ENCODE data around the gene CRHR1.

DNA sequence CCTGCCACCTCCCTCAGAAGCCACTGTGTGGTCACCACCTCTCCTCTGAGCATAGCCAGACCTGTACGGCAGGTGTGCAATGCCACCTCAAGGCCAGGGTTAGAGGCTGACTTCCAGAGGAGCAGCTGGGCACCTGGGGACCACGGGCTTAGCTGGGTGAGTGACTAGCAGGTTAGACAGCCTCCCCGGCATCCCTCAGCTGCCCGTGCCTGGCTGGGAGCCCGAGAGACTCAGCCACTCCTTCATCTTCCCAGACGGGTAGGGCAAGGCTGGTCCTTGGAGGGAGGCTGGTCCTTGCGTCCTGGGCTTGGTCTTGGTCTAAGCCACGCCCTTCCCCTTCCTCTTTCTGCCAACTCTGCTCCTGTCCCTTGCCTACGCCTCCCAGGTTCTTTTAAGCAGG, 7.8 kb downstream of the CRHR1 start:
- TF ChIP-seq, protein P1, sequence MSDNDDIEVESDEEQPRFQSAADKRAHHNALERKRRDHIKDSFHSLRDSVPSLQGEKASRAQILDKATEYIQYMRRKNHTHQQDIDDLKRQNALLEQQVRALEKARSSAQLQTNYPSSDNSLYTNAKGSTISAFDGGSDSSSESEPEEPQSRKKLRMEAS (IDR thresholded peaks at IDR 0.05): no peak
- TF ChIP-seq CEBPB (IDR thresholded peaks at IDR 0.05) (no peak), CREB1 (IDR thresholded peaks at IDR 0.05; ENCODE audit: low read depth) (no peak), FOXM1 (IDR thresholded peaks at IDR 0.05; ENCODE audit: borderline replicate concordance, low read depth) (no peak), RAD21 (IDR thresholded peaks at IDR 0.05; ENCODE audit: low read depth) (peak; percentile 20; the same call in 1 of the 2 replicates), TAF1 (IDR thresholded peaks at IDR 0.05; ENCODE audit: low read depth) (no peak), YY1 (IDR thresholded peaks at IDR 0.05; ENCODE audit: low read depth) (0 out of 2 replicates have a peak, but pooled peaks have one; percentile 16)
- TF ChIP-seq, protein P2, sequence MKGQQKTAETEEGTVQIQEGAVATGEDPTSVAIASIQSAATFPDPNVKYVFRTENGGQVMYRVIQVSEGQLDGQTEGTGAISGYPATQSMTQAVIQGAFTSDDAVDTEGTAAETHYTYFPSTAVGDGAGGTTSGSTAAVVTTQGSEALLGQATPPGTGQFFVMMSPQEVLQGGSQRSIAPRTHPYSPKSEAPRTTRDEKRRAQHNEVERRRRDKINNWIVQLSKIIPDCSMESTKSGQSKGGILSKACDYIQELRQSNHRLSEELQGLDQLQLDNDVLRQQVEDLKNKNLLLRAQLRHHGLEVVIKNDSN (IDR thresholded peaks at IDR 0.05): no peak
- TF ChIP-seq, protein P3, sequence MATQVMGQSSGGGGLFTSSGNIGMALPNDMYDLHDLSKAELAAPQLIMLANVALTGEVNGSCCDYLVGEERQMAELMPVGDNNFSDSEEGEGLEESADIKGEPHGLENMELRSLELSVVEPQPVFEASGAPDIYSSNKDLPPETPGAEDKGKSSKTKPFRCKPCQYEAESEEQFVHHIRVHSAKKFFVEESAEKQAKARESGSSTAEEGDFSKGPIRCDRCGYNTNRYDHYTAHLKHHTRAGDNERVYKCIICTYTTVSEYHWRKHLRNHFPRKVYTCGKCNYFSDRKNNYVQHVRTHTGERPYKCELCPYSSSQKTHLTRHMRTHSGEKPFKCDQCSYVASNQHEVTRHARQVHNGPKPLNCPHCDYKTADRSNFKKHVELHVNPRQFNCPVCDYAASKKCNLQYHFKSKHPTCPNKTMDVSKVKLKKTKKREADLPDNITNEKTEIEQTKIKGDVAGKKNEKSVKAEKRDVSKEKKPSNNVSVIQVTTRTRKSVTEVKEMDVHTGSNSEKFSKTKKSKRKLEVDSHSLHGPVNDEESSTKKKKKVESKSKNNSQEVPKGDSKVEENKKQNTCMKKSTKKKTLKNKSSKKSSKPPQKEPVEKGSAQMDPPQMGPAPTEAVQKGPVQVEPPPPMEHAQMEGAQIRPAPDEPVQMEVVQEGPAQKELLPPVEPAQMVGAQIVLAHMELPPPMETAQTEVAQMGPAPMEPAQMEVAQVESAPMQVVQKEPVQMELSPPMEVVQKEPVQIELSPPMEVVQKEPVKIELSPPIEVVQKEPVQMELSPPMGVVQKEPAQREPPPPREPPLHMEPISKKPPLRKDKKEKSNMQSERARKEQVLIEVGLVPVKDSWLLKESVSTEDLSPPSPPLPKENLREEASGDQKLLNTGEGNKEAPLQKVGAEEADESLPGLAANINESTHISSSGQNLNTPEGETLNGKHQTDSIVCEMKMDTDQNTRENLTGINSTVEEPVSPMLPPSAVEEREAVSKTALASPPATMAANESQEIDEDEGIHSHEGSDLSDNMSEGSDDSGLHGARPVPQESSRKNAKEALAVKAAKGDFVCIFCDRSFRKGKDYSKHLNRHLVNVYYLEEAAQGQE (IDR thresholded peaks at IDR 0.05; ENCODE audit: low read depth): no peak

All from Ishikawa (cell line).